HFF-Myc (cell line): ENCODE measurements around the gene CDK5RAP2.
"Not testable (repeated sequence)": the region's sequence is repeated elsewhere in the genome, so short reads cannot be mapped to it uniquely, and the experiment has no call there.

Experiments used
- DNase-seq: peaks from one replicate; pipeline ENCODE4 v3.0.0-alpha.2; 2011; ENCODE audit warnings: low read depth; ENCODE audit errors: extremely low read depth
- H3K4me3 ChIP-seq: replicated peaks from 2 replicates; pipeline ENCODE4 v1.5.1; 2011; ENCODE audit warnings: low read depth, mild to moderate bottlenecking, control low read depth, low read length
- CTCF ChIP-seq: IDR thresholded peaks from 2 replicates; pipeline ENCODE4 v1.5.1; 2012; ENCODE audit warnings: mild to moderate bottlenecking, low read depth, low read length, control low read depth; ENCODE audit errors: missing control alignments

Gene CDK5RAP2

GRCh38 chr9:120561709-120562108 lies 18.3 kb downstream of the CDK5RAP2 start:
- TF ChIP-seq CTCF, result no peak
- no peak for DNase-seq
- H3K4me3 ChIP-seq, result no peak overlapping the region

- no peak for DNase-seq
- TF ChIP-seq CTCF, result no peak
- H3K4me3 ChIP-seq, result no peak overlapping the region
Measured at GRCh38 chr9:120559546-120559945, 20.4 kb downstream of the CDK5RAP2 start.

GRCh38 chr9:120558454-120558853 lies 21.5 kb downstream of the CDK5RAP2 start:
- TF ChIP-seq CTCF, result no peak
- no peak for DNase-seq
- H3K4me3 ChIP-seq, result no peak overlapping the region

GRCh38 chr9:120557205-120557604 lies 22.8 kb downstream of the CDK5RAP2 start:
- no peak overlapping the region for H3K4me3 ChIP-seq
- no peak for TF ChIP-seq CTCF
- DNase-seq, result no peak

- H3K4me3 ChIP-seq, result no peak overlapping the region
- TF ChIP-seq CTCF, result no peak
- DNase-seq, result no peak
Measured at GRCh38 chr9:120556775-120557174, 23.2 kb downstream of the CDK5RAP2 start.

GRCh38 chr9:120555839-120556238 lies 24.1 kb downstream of the CDK5RAP2 start:
- TF ChIP-seq CTCF, result no peak
- DNase-seq, result no peak

GRCh38 chr9:120552210-120552704 lies 27.7 kb downstream of the CDK5RAP2 start:
- H3K4me3 ChIP-seq, DNase-seq: not testable (repeated sequence)

More at GRCh38 chr9:120555839-120556238, 24.1 kb downstream of the CDK5RAP2 start:
- H3K4me3 ChIP-seq, result no peak overlapping the region
